Measurements from ENCODE around the gene FKBP6. TPM values are rescaled to one million over a fixed set of nuclear protein-coding genes. Genes with fewer than 3 reads are reported as not detected.
"Not testable (repeated sequence)": the region's sequence is repeated elsewhere in the genome, so short reads cannot be mapped to it uniquely, and the experiment has no call there.

Gene FKBP6
- total RNA-seq, 1 donor from 2014 or later = not detected

GRCh38 chr7:73323434-73324080 lies 4.4 kb upstream of the FKBP6 start:
- DNase-seq (ENCODE audit: low read depth in 2 of 2) = not testable (repeated sequence)

GRCh38 chr7:73324081-73324845 lies 3.7 kb upstream of the FKBP6 start:
- DNase-seq (ENCODE audit: low read depth in 2 of 2) = peak; percentile 45 to 63

- not testable (repeated sequence) for DNase-seq (ENCODE audit: low read depth in 2 of 2)
Observed at GRCh38 chr7:73325424-73325823, 2.5 kb upstream of the FKBP6 start.

GRCh38 chr7:73327449-73327848 lies 512 bp upstream of the FKBP6 start:
- DNase-seq (ENCODE audit: low read depth in 2 of 2) = not testable (repeated sequence)

GRCh38 chr7:73328696-73329095 lies 735 bp downstream of the FKBP6 start:
- DNase-seq (ENCODE audit: low read depth in 2 of 2) = no peak

DNA sequence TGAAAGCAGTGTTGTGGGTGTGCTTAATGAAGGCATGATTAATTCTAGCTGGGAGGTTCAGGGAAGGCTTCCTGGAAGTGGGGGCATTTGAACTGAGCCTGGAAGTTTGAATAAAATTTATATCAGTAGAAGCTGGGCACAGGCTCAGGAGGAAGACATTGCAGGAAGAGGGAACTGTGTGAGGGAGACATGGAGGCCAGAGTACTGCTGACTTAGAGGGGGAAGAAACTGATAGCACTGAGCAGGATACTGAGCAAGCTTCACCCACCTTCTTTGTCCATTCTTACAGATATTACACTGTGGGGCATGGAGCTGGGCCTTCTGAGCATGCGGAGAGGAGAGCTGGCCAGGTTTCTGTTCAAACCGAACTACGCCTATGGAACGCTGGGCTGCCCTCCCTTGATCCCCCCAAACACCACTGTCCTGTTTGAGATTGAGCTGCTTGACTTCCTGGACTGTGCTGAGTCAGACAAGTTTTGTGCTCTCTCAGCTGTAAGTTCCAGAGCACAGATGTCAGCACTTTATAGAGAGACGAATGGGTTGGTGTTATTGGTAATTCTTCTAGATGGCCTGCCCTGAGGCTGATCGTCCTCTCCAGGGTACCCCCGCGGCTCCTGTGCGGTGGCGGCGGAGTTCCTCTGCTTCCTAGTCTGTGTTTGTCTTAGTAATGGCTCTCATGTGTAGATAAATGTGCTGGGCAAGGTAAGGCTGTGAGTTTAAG lies 2.1 kb downstream of the FKBP6 start:
- DNase-seq (ENCODE audit: low read depth in 2 of 2) = peak; percentile 30 to 41

DNA sequence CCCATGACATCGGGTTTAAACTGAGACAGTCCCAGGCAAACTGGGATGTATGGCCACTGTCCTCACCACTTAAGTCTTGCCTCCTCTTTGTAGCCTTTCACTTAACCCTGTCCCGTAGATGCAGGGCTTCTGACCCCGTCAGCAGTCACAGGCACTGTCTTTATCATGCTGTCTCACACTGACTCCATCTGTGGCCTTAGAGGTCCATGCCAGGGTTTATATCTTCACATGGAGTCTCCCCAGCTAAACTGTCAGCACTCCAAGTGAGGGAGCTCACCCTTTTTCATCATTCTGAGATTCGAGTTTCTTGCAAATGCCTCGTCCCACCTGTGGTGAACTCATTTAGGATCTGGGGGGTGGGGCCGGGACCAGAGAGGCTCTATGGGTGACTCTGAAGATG lies 2.8 kb downstream of the FKBP6 start:
- DNase-seq (ENCODE audit: low read depth in 2 of 2) = no peak

- no peak for DNase-seq (ENCODE audit: low read depth in 2 of 2)
Observed at GRCh38 chr7:73332447-73332846, 4.5 kb downstream of the FKBP6 start.

DNA sequence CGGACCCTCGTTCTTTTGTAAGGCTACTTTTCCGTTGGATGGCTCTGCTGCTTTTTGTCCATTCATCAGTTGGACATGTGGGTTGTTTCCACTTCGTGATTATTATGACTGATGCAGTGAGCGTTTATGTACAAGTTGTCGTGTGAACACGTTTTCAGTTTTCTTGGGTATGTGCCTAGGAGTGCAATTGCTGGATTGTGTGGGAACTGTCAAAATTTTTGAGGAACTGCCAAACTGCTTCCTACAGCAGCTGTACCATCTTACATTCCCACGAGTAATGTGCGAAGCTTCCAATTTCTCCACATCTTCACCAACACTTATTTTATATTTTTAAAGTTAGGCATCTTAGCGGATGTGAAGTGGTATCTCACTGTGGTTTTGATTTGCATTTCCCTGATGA lies 10.4 kb downstream of the FKBP6 start:
- DNase-seq (ENCODE audit: low read depth in 2 of 2) = no peak

GRCh38 chr7:73340514-73340913 lies 12.6 kb downstream of the FKBP6 start:
- no peak for DNase-seq (ENCODE audit: low read depth in 2 of 2)

- DNase-seq (ENCODE audit: low read depth in 2 of 2) = peak in 1 of 2 donors; percentile 57
Observed at GRCh38 chr7:73341877-73342276, 13.9 kb downstream of the FKBP6 start.

- peak; percentile 73 to 74 for DNase-seq (ENCODE audit: low read depth in 2 of 2)
Observed at GRCh38 chr7:73342645-73343044, 14.7 kb downstream of the FKBP6 start.

DNA sequence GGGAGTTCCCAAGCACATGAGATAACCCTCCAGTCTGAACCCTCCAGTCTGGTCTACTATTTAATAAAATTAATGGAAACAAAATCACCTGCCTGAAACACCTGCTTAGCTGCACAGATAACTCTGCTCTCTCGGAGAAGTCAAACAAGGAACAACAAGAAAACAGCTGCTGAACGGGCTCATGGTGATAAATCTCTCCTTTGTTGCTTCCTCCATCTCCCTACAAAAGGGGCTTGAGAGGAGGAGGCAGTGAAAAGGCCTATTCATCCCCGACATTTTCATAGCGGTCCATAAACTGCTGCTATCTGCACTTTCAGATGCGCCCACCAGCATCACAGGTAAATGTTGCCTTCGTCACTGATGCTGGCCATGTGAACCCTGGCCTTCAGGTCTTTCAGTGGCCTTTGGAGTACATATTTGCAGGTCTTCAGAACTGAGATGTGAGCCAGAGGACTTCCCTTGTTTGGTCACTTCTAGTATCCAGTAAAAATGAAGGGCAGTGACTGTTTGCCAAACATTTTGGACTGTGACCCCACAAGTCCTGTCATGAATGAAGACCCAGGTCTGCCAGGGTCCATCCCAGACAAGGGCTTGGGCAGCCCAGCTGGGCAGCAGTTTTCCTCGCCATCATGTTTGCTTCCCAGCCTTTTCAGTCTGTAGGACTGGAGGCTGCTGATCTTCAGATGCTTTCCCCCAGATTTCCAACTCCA lies 15.9 kb downstream of the FKBP6 start:
- DNase-seq (ENCODE audit: low read depth in 2 of 2) = no peak

DNA sequence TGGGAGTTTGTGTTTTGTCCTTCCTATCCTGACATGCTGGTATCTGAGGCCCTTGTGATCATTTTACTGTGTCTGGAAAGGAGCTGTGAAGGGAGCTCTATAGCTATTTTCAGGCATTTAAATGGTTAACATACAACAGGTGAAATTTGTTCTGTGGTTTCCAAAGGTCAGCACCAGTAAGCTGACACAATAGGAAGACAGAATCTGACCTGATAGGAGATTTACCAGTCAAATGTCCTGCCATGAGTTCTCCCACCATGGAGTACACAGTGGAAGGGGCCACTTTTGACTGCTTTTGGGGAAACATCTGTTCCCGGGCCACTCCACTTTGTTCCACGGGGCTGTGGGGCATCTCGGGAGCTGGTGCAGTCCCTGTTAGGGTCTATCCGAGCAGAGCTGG lies 17.6 kb downstream of the FKBP6 start:
- DNase-seq (ENCODE audit: low read depth in 2 of 2) = no peak

DNA sequence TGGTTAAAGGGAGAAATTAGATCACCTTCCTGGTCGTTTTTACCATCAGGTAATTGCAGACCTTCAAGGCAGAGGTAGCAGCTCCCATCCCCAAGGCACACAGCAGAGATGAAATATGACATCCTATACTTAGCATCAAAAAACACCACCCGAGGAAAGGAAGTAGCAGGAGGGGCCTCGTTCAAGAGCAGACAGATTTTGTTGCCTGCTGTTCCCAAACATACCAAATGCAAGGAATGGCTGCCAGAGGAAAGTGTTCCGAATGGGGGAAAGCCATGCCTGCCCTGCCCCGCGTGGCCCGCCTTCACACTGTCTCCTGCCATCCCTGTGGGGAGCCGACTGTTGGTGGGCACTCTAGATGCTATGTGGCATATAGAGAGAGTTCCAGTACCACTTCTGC lies 18.0 kb downstream of the FKBP6 start:
- no peak for DNase-seq (ENCODE audit: low read depth in 2 of 2)

GRCh38 chr7:73349763-73350162 lies 21.8 kb downstream of the FKBP6 start:
- DNase-seq (ENCODE audit: low read depth in 2 of 2) = no peak

- peak in 1 of 2 donors; percentile 65 for DNase-seq (ENCODE audit: low read depth in 2 of 2)
Observed at GRCh38 chr7:73350306-73351068, 22.5 kb downstream of the FKBP6 start.

DNA sequence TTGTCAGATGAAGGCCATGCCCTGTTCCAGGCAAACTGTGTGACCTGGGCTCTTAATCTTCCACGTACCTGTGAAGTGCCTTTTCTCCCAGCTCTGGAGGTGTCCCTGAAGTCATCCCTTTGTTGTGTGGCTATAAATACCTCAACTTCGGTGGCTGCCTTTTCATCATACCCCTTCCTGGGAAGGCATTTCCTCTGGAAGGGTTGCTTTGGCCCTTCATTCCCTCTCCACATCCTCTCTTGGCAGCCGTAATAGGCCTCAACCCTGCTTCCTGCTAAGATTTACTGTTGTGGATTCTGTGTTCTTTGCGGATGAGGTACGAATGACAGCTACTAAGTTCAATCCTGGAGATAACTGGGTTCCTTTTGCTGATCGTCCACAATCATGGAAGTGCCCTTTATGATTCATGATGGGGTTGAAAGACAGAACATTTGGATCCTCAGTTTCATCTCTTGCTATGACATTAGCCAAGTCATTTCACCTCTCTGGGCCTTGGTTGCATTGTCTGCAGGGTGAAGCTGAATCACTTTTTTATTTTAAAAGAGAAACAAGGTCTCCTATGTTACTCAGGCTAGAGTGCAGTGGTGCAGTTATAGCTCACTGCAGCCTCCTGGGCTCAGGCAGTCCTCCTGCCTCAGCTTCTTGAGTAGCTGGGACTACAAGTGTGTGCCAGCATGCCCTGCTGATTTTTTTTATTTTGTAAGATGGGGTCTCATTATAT lies 23.6 kb downstream of the FKBP6 start:
- peak in 1 of 2 donors; percentile 85 for DNase-seq (ENCODE audit: low read depth in 2 of 2)

GRCh38 chr7:73352784-73353183 lies 24.8 kb downstream of the FKBP6 start:
- DNase-seq (ENCODE audit: low read depth in 2 of 2) = no peak

GRCh38 chr7:73353243-73353642 lies 25.3 kb downstream of the FKBP6 start:
- peak in 1 of 2 donors; percentile 33 for DNase-seq (ENCODE audit: low read depth in 2 of 2)

Data from dermis microvascular lymphatic vessel endothelial cell (primary cell).